ENCODE measurements around the gene SYNE1.

DNA sequence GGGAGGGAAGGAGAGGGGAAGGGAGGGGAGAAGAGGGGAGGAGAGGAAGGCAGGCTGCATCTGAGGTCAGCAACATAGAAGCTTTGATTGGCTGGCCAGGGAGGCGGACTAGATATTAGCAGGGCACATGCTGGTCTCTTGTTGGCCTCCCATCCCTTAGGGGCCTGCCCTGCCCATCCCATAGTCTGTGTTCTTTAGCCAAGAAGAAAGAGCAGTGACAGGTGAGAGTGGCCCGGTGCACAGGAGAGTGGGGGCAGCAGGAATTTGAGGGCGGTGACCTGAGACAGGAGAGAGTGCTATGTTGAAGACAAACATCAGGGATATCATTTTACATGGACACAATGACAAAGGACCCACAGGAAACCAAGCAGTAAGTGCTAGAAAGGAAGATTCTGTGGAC is 413.5 kb downstream of the SYNE1 start:
- TF ChIP-seq, protein P1, sequence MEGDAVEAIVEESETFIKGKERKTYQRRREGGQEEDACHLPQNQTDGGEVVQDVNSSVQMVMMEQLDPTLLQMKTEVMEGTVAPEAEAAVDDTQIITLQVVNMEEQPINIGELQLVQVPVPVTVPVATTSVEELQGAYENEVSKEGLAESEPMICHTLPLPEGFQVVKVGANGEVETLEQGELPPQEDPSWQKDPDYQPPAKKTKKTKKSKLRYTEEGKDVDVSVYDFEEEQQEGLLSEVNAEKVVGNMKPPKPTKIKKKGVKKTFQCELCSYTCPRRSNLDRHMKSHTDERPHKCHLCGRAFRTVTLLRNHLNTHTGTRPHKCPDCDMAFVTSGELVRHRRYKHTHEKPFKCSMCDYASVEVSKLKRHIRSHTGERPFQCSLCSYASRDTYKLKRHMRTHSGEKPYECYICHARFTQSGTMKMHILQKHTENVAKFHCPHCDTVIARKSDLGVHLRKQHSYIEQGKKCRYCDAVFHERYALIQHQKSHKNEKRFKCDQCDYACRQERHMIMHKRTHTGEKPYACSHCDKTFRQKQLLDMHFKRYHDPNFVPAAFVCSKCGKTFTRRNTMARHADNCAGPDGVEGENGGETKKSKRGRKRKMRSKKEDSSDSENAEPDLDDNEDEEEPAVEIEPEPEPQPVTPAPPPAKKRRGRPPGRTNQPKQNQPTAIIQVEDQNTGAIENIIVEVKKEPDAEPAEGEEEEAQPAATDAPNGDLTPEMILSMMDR (IDR thresholded peaks at IDR 0.05) = no peak
- TF ChIP-seq EP300 (IDR thresholded peaks at IDR 0.05) = no peak
